Gastroesophageal sphincter (tissue), 4 donors: ENCODE data around the gene ISYNA1. TPM values are rescaled to one million over a fixed set of nuclear protein-coding genes. Genes with fewer than 3 reads are reported as not detected.

ENCODE experiments used
- ATAC-seq: fragments of 150-250 bp; one replicate; pipeline ENCODE4 v1.9.1; 2016; ENCODE audit warnings: mild to moderate bottlenecking, moderate library complexity
- H3K27ac ChIP-seq, 4 donors: fragments of 200-600 bp; sonication (generic) in 3 of 4; 1 replicate in 3 of 4; 2 replicates in 1 of 4; pipeline ENCODE4 v1.5.1; 2016 to 2019
- H3K27me3 ChIP-seq: fragments of 200-600 bp; sonication (generic); one replicate; pipeline ENCODE4 v1.5.1; 2019
- H3K36me3 ChIP-seq, 2 donors: fragments of 200-600 bp; sonication (generic); one replicate each; pipeline ENCODE4 v1.5.1; 2019; ENCODE audit warnings: control low read depth in 1 of 2
- H3K4me1 ChIP-seq, 3 donors: fragments of 200-600 bp; sonication (generic); 1 replicate in 2 of 3; 2 replicates in 1 of 3; pipeline ENCODE4 v1.5.1; 2016 to 2019; ENCODE audit warnings: control low read depth in 2 of 3
- H3K4me3 ChIP-seq, 2 donors: fragments of 200-600 bp; sonication (generic); one replicate each; pipeline ENCODE4 v1.5.1; 2019; ENCODE audit warnings: mild to moderate bottlenecking in 1 of 2, moderate library complexity in 1 of 2
- H3K9me3 ChIP-seq, 3 donors: fragments of 200-600 bp; sonication (generic); one replicate each; pipeline ENCODE4 v1.5.1; 2017 to 2019; ENCODE audit warnings: control low read depth in 2 of 3
- EP300 ChIP-seq: sonication (generic); formaldehyde crosslinking; IDR thresholded peaks from one replicate; pipeline ENCODE4 v1.6.1; 2017; ENCODE audit warnings: antibody characterized with exemption, mild to moderate bottlenecking
- POLR2A ChIP-seq, 2 donors: fragments of 450-650 bp; IDR thresholded peaks; one replicate each; pipeline ENCODE4 v1.6.1; 2017; ENCODE audit warnings: antibody characterized with exemption in 2 of 2, mild to moderate bottlenecking in 2 of 2, moderate library complexity in 1 of 2
- POLR2AphosphoS5 ChIP-seq: sonication (generic); formaldehyde crosslinking; IDR thresholded peaks from one replicate; pipeline ENCODE4 v1.6.1; 2017; ENCODE audit warnings: antibody characterized with exemption
- WGBS, 2 donors: methylation state at CpG; one replicate each; pipeline ENCODE4 v1.1.5; 2018; ENCODE audit warnings: low coverage in 1 of 2; 5-methylcytosine and 5-hydroxymethylcytosine counted together
- total RNA-seq, 4 donors: library from RNA; depleted of rRNA; stranded (reverse); fragments of >200 nt; gene quantifications; one replicate each; pipeline ENCODE4 v1.1.0, GENCODE V29; 2016
- TF ChIP-seq, protein P1 (sequence below), 4 experiments: fragments of 200-600 bp in 2 of 4; fragments of 450-650 bp in 2 of 4; sonication (generic) in 1 of 4; IDR thresholded peaks; one replicate each; pipeline ENCODE4 v1.5.1; 2017 to 2019; ENCODE audit warnings: antibody characterized with exemption in 4 of 4, mild to moderate bottlenecking in 2 of 4, moderate library complexity in 2 of 4

Gene ISYNA1
- total RNA-seq, 4 donors from 2014 or later: 15.2 to 31.6 (median 19.8) TPM

DNA sequence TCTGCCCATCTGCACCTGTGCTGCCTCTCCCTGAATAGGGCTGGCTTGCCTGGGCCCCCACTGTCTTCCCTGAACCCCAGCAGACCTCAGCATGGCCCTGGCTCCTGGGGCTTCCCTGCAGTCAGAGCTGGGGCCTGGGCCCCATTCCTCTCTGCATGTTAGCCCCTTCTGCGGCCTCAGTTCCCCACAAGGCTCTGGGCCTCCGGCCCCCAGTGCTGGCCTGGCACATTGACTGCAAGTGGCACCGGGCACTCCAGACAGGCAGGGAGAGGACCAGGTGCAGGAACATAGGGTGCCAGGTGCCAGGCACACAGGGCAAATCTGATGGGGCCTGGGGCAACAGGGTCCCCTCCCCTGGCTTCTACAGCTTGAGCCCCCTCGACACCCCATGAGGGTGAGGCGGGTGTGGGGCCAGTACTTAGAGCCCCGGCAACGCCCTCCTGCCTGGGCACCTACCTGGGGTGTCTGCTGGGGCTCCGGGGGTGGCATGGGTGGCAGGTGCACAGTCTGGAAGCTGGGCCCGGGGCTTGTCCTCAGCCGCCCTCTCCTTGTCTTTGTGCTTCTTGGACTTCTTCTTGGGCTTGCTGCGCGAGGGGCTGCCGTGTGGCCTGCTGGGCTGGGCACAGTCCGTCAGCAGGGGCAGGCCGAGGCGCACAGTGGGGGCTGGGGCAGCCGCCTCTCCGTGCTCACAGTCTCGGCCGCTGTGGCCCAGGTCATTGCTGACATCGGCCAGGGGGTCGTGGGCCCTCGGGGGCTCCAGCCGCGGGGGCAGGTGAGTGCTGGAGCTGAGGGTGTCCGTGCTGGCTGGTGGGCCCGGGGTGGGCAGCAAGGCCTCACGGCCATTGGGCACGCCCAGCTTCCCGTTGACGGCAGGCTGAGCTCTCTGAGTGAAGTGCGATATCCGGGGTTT lies 12.3 kb upstream of the ISYNA1 start:
- H3K27me3 ChIP-seq: no peaks in the 10 kb centered on the region
- TF ChIP-seq, protein P1, sequence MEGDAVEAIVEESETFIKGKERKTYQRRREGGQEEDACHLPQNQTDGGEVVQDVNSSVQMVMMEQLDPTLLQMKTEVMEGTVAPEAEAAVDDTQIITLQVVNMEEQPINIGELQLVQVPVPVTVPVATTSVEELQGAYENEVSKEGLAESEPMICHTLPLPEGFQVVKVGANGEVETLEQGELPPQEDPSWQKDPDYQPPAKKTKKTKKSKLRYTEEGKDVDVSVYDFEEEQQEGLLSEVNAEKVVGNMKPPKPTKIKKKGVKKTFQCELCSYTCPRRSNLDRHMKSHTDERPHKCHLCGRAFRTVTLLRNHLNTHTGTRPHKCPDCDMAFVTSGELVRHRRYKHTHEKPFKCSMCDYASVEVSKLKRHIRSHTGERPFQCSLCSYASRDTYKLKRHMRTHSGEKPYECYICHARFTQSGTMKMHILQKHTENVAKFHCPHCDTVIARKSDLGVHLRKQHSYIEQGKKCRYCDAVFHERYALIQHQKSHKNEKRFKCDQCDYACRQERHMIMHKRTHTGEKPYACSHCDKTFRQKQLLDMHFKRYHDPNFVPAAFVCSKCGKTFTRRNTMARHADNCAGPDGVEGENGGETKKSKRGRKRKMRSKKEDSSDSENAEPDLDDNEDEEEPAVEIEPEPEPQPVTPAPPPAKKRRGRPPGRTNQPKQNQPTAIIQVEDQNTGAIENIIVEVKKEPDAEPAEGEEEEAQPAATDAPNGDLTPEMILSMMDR (IDR thresholded peaks at IDR 0.05): no peak
- no peak for TF ChIP-seq EP300
- no peak for TF ChIP-seq POLR2AphosphoS5
- TF ChIP-seq POLR2A (IDR thresholded peaks at IDR 0.05): no peak
- no peak overlapping the region for H3K4me3 ChIP-seq
- WGBS, 2 donors: no CpG with 5 or more reads among the region's 33 CpGs
- peaks cover 0 to 83% of the 10 kb centered on the region in 2 donors for H3K36me3 ChIP-seq
- H3K4me1 ChIP-seq: peaks cover 0 to 19% (median 11%) of the 10 kb centered on the region in 3 donors
- ATAC-seq: no peak
- no peak overlapping the region for H3K27ac ChIP-seq
- no peaks in the 10 kb centered on the region for H3K9me3 ChIP-seq

DNA sequence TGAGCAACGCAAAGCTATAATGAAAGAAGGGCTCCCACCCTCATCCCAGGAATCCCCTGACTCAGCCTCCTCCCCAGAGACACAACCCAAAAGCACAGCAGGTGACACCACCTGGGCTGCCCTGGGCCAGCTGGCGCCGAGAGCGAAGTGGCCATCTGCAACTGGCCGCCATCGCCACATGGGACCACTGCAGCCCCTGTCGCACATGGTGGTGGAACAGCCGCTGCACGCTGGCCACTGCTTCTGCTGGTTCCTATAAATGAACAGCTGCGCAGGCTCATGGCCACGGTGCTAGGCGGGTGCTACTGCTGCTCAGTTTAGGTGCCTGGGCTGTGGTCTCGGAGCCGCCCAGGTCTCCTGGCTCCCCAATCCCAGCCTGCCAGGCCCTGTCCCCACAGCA lies 11.6 kb upstream of the ISYNA1 start:
- Histone ChIP-seq H3K4me3 (no peak overlapping the region), H3K4me1 (peaks cover 0 to 19% (median 11%) of the 10 kb centered on the region in 3 donors), H3K9me3 (no peaks in the 10 kb centered on the region), H3K27ac (no peak overlapping the region), H3K36me3 (peaks cover 0 to 90% of the 10 kb centered on the region in 2 donors), H3K27me3 (no peaks in the 10 kb centered on the region)
- no peak for ATAC-seq
- TF ChIP-seq EP300: no peak
- no peak for TF ChIP-seq POLR2AphosphoS5
- TF ChIP-seq, protein P1 (IDR thresholded peaks at IDR 0.05): no peak
- TF ChIP-seq POLR2A (IDR thresholded peaks at IDR 0.05): no peak
- WGBS, 2 donors: 96% methylated on average over 4 of the region's 14 CpGs; no CpG with 5 or more reads in 1 of the 2 donors

DNA sequence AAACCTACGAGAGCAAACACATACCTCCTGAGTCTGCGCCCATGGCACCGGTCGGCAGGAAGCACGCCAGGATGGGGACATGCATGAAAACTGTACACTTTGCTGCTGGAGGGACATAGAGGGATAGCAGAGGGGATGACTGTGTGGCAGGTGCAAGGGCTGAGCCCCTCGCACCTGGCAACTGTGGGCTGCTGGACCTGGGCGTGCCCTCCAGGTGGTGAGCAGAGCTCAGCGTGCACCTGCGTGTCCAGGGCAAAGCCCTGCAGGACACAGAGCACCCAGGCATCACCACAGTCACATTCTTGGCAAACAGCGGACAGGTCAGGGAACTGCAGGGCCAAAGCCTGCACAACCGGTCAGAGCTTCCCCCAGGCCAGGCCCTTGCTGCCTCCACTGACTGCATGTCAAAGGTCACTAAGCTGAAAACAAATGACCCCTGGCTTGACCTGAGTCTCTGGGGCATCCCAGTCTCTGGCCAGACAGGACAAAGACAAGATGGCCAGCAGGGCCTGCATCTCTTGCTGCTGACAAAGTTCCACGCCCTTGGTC lies 9.0 kb upstream of the ISYNA1 start:
- H3K4me1 ChIP-seq: peaks cover 0 to 18% (median 11%) of the 10 kb centered on the region in 3 donors
- H3K27ac ChIP-seq: no peak overlapping the region
- H3K9me3 ChIP-seq: no peaks in the 10 kb centered on the region
- H3K4me3 ChIP-seq: no peak overlapping the region
- 80% methylated on average over 1 of the region's 12 CpGs; no CpG with 5 or more reads in 1 of the 2 donors for WGBS, 2 donors
- H3K27me3 ChIP-seq: no peaks in the 10 kb centered on the region
- no peak for TF ChIP-seq POLR2AphosphoS5
- no peak for TF ChIP-seq POLR2A (IDR thresholded peaks at IDR 0.05)
- TF ChIP-seq, protein P1 (IDR thresholded peaks at IDR 0.05): no peak
- TF ChIP-seq EP300: no peak
- H3K36me3 ChIP-seq: peaks cover 0 to 89% of the 10 kb centered on the region in 2 donors
- ATAC-seq: no peak

DNA sequence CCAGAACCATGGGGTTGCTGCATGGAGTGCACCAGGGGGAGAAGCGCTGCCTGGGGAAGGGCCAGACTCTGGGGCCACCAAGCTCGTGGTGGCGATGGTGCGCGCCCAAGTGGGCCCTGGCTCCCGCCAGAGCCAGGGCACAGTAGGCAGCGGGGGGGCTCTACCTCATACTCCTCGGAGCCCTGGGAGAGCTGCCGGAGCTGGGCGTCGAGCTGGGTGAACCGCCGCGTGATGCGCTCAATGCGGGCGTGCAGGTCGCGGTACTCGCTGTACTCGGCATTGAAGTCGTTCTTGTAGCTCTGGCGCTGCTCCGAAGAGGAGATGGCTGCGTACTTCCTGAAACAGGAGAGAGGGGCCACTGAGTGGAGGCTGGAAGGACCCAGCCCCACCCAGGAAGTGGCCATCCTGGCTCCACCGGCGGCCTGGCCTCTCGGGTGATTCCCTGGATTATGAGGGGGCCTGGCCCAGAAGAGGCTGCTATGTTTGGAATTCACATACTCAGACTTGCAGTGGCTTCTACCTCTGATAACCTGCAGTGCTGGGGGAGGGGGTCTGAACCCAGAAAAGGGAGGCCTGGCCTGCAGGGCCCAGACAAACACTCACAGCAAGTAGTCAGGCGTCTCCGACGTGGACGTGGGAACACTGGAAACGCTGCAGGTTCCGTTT lies 8.3 kb upstream of the ISYNA1 start:
- H3K4me3 ChIP-seq: no peak overlapping the region
- TF ChIP-seq POLR2A (IDR thresholded peaks at IDR 0.05) (no peak), EP300 (no peak), POLR2AphosphoS5 (no peak)
- TF ChIP-seq, protein P1 (IDR thresholded peaks at IDR 0.05): no peak
- no peak for ATAC-seq
- H3K36me3 ChIP-seq: peaks cover 0 to 83% of the 10 kb centered on the region in 2 donors
- no peaks in the 10 kb centered on the region for H3K27me3 ChIP-seq
- H3K9me3 ChIP-seq: no peaks in the 10 kb centered on the region
- WGBS, 2 donors: 92 to 93% methylated on average over 9 of the region's 34 CpGs
- no peak overlapping the region for H3K27ac ChIP-seq
- peaks cover 0 to 12% (median 7%) of the 10 kb centered on the region in 3 donors for H3K4me1 ChIP-seq
